Astrocyte (in vitro differentiated cells and primary cell): ENCODE data around the gene DFFB. TPM values are rescaled to one million over a fixed set of nuclear protein-coding genes. Genes with fewer than 3 reads are reported as not detected.

Experiments used
- DNase-seq: peaks from one replicate; pipeline ENCODE4 v3.0.0-alpha.2; 2010; ENCODE audit warnings: low read depth
- FAIRE-seq: peaks from 2 replicates; lab custom pipeline; 2011; peaks lifted over from hg19 to GRCh38; lab: Jason Lieb, UNC
- H2AFZ ChIP-seq: 2 replicates; pipeline ENCODE4 v1.6.0; 2012; ENCODE audit warnings: low read depth, low read length, inconsistent platforms
- H3K27ac ChIP-seq: 2 replicates; pipeline ENCODE4 v1.5.1; 2011; ENCODE audit warnings: low read depth, low read length, inconsistent platforms
- H3K27me3 ChIP-seq: 2 replicates; pipeline ENCODE4 v1.6.0; 2011; ENCODE audit warnings: low read length, inconsistent platforms; ENCODE audit not compliant: insufficient read depth
- H3K36me3 ChIP-seq: 2 replicates; pipeline ENCODE4 v1.5.1; 2011; ENCODE audit warnings: low read length, inconsistent platforms; ENCODE audit not compliant: insufficient read depth
- H3K4me1 ChIP-seq: 2 replicates; pipeline ENCODE4 v1.5.1; 2011; ENCODE audit warnings: low read length, inconsistent platforms; ENCODE audit not compliant: insufficient read depth
- H3K4me2 ChIP-seq: 2 replicates; pipeline ENCODE4 v1.6.0; 2012; ENCODE audit warnings: low read length, inconsistent platforms
- H3K4me3 ChIP-seq: 2 replicates; pipeline ENCODE4 v1.5.1; 2011; ENCODE audit warnings: low read depth, mild to moderate bottlenecking, low read length, inconsistent platforms; ENCODE audit not compliant: insufficient read depth
- H3K79me2 ChIP-seq: 2 replicates; pipeline ENCODE4 v1.6.0; 2012; ENCODE audit warnings: mild to moderate bottlenecking, low read length, inconsistent platforms; ENCODE audit not compliant: insufficient read depth
- H3K9ac ChIP-seq: 2 replicates; pipeline ENCODE4 v1.6.0; 2012; ENCODE audit warnings: mild to moderate bottlenecking, low read length, inconsistent platforms
- H3K9me3 ChIP-seq: 2 replicates; pipeline ENCODE4 v1.5.1; 2012; ENCODE audit warnings: low read depth, mild to moderate bottlenecking, low read length, inconsistent platforms; ENCODE audit not compliant: insufficient read depth
- H4K20me1 ChIP-seq: 2 replicates; pipeline ENCODE4 v1.6.0; 2012; ENCODE audit warnings: low read length, inconsistent platforms; ENCODE audit not compliant: insufficient read depth
- H3K27ac Mint-ChIP-seq: one replicate; pipeline ENCODE4 v1.8.0; 2021; ENCODE audit warnings: mild to moderate bottlenecking, mixed read lengths; ENCODE audit not compliant: unreplicated experiment
- H3K27me3 Mint-ChIP-seq: one replicate; pipeline ENCODE4 v1.8.0; 2021; ENCODE audit warnings: low read depth, mixed read lengths; ENCODE audit not compliant: unreplicated experiment
- H3K36me3 Mint-ChIP-seq: one replicate; pipeline ENCODE4 v1.8.0; 2021; ENCODE audit warnings: low read depth, mixed read lengths; ENCODE audit not compliant: unreplicated experiment
- H3K4me1 Mint-ChIP-seq: one replicate; pipeline ENCODE4 v1.8.0; 2021; ENCODE audit warnings: low read depth, mixed read lengths; ENCODE audit not compliant: unreplicated experiment
- H3K4me3 Mint-ChIP-seq: one replicate; pipeline ENCODE4 v1.8.0; 2021; ENCODE audit warnings: mild to moderate bottlenecking, moderate library complexity, mixed read lengths; ENCODE audit not compliant: unreplicated experiment
- H3K9me3 Mint-ChIP-seq: one replicate; pipeline ENCODE4 v1.8.0; 2021; ENCODE audit warnings: mild to moderate bottlenecking, mixed read lengths; ENCODE audit not compliant: unreplicated experiment
- CTCF ChIP-seq: IDR thresholded peaks from 2 replicates; pipeline ENCODE4 v1.5.1; 2011; ENCODE audit warnings: low read depth, mild to moderate bottlenecking, inconsistent platforms, low read length, moderate library complexity; ENCODE audit not compliant: insufficient read depth
- EZH2 ChIP-seq: IDR thresholded peaks from 2 replicates; pipeline ENCODE4 v1.6.1; 2012; ENCODE audit warnings: mild to moderate bottlenecking, low read length, inconsistent platforms; ENCODE audit not compliant: insufficient read depth
- total RNA-seq: library from RNA; stranded (reverse); gene quantifications from 2 replicates; pipeline ENCODE4 v1.2.1, GENCODE V29; 2021

DFFB gene
- total RNA-seq, 1 donor from 2014 or later = 7.4 TPM

- no peak overlapping the region for H3K27ac ChIP-seq
These were observed 67.0 kb downstream of the DFFB start for GRCh38 chr1:3924186-3924824.

GRCh38 chr1:3924825-3925220 lies 67.5 kb downstream of the DFFB start:
- Mint-ChIP-seq H3K27ac (no peak overlapping the region), H3K4me3 (no peak overlapping the region), H3K36me3 (no peaks in the 10 kb centered on the region), H3K27me3 (peaks cover 25% of the 10 kb centered on the region), H3K9me3 (no peaks in the 10 kb centered on the region), H3K4me1 (no peaks in the 10 kb centered on the region)
- Histone ChIP-seq H3K79me2 (no peaks in the 10 kb centered on the region), H3K4me2 (no peak overlapping the region), H3K27me3 (no peaks in the 10 kb centered on the region), H3K9me3 (peaks cover 4% of the 10 kb centered on the region), H3K9ac (no peak overlapping the region), H3K27ac (no peak overlapping the region), H4K20me1 (no peaks in the 10 kb centered on the region), H3K36me3 (no peaks in the 10 kb centered on the region), H3K4me1 (no peaks in the 10 kb centered on the region), H3K4me3 (no peak overlapping the region), H2AFZ (no peak overlapping the region)
- no peak for DNase-seq
- no peak for FAIRE-seq
- TF ChIP-seq EZH2 (no peak), CTCF (no peak)

More at GRCh38 chr1:3924186-3924824, 67.0 kb downstream of the DFFB start:
- H3K27ac Mint-ChIP-seq = no peak overlapping the region
- Histone ChIP-seq H3K9me3 (peaks cover 2% of the 10 kb centered on the region), H2AFZ (no peak overlapping the region), H3K4me3 (no peak overlapping the region), H3K9ac (no peak overlapping the region), H3K36me3 (no peaks in the 10 kb centered on the region), H3K4me1 (no peaks in the 10 kb centered on the region), H3K27me3 (no peaks in the 10 kb centered on the region), H4K20me1 (no peaks in the 10 kb centered on the region), H3K79me2 (no peaks in the 10 kb centered on the region), H3K4me2 (no peak overlapping the region)
- no peaks in the 10 kb centered on the region for H3K36me3 Mint-ChIP-seq
- no peak for FAIRE-seq
- H3K9me3 Mint-ChIP-seq = no peaks in the 10 kb centered on the region
- H3K4me1 Mint-ChIP-seq = no peaks in the 10 kb centered on the region
- H3K27me3 Mint-ChIP-seq = peaks cover 27% of the 10 kb centered on the region
- DNase-seq = no peak
- no peak for TF ChIP-seq EZH2
- H3K4me3 Mint-ChIP-seq = no peak overlapping the region

GRCh38 chr1:3925256-3925655 lies 68.0 kb downstream of the DFFB start:
- Mint-ChIP-seq H3K27me3 (peaks cover 25% of the 10 kb centered on the region), H3K4me1 (no peaks in the 10 kb centered on the region), H3K27ac (no peak overlapping the region), H3K36me3 (no peaks in the 10 kb centered on the region), H3K9me3 (no peaks in the 10 kb centered on the region), H3K4me3 (no peak overlapping the region)
- H3K79me2 ChIP-seq = no peaks in the 10 kb centered on the region
- no peaks in the 10 kb centered on the region for H3K36me3 ChIP-seq
- no peak overlapping the region for H3K27ac ChIP-seq
- H3K4me1 ChIP-seq = no peaks in the 10 kb centered on the region
- TF ChIP-seq CTCF (no peak), EZH2 (no peak)
- H3K9me3 ChIP-seq = peaks cover 6% of the 10 kb centered on the region
- H4K20me1 ChIP-seq = no peaks in the 10 kb centered on the region
- H3K4me3 ChIP-seq = no peak overlapping the region
- H3K27me3 ChIP-seq = no peaks in the 10 kb centered on the region
- no peak for DNase-seq
- no peak overlapping the region for H3K4me2 ChIP-seq
- FAIRE-seq = no peak
- H3K9ac ChIP-seq = no peak overlapping the region
- H2AFZ ChIP-seq = no peak overlapping the region
